Endothelial cell of umbilical vein (primary cell): Measurements from ENCODE around the gene CHI3L1.

Source experiments
- CTCF ChIP-seq, 2 donors: IDR thresholded peaks; 1 replicate in 1 of 2; 2 replicates in 1 of 2; pipeline ENCODE4 v1.5.1; 2011; ENCODE audit warnings: low read length in 2 of 2, mild to moderate bottlenecking in 2 of 2, moderate library complexity in 2 of 2, control low read depth in 1 of 2, inconsistent platforms in 1 of 2, low read depth in 1 of 2; ENCODE audit not compliant: insufficient read depth in 1 of 2; ENCODE audit errors: extremely low read depth in 1 of 2
- EZH2 ChIP-seq: IDR thresholded peaks from 2 replicates; pipeline ENCODE4 v1.6.1; 2012; ENCODE audit warnings: borderline replicate concordance, low read depth, mild to moderate bottlenecking, moderate library complexity, low read length, inconsistent platforms; ENCODE audit not compliant: severe bottlenecking
- JUN ChIP-seq: IDR thresholded peaks from 2 replicates; pipeline ENCODE4 v1.6.1; 2011; ENCODE audit warnings: borderline replicate concordance, low read depth; ENCODE audit not compliant: insufficient read length, insufficient read depth
- MAX ChIP-seq: IDR thresholded peaks from 2 replicates; pipeline ENCODE4 v1.6.1; 2011; ENCODE audit not compliant: insufficient read depth, insufficient read length
- POLR2A ChIP-seq: IDR thresholded peaks from 2 replicates; pipeline ENCODE4 v1.6.1; 2012; ENCODE audit warnings: low read depth, mild to moderate bottlenecking, control low read depth, low read length
- POLR2AphosphoS5 ChIP-seq: IDR thresholded peaks from 2 replicates; pipeline ENCODE4 v1.6.1; 2012; ENCODE audit warnings: low read depth, mild to moderate bottlenecking, control low read depth, low read length, moderate library complexity; ENCODE audit not compliant: insufficient read depth

DNA sequence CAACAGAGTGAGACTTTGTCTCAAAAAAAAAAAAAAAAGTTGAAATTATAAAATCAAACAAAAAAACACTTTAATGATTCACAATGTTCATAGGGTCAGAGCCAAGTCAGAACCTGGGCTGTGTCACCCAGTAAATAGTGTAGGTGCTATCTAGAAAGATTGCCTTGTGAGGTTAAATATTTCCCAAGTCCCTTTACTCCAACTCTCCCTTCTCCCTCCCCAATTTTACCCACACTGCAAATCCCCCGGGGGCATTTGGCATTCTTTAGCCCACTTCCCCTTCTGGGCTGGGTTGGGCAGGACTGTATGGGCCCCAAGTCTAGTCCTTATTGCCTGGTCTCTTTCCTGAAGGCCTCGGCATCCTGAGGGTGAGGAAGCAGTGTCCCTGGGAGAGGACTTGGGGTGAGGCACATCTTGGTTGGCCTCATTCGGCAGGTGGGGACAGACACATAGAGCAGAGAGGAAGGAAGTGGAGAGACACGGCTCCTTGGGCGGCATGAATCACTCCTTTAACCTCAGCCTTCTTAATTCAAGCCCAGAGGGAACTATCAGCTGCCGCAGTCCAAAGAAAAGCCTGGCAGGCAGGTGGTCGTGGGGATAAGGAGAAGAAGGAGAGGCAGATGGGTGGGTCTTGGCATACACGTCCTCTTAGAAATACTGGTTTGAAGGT, 50.7 kb downstream of the CHI3L1 start:
- TF ChIP-seq POLR2AphosphoS5 (no peak), MAX (no peak), CTCF (IDR thresholded peaks at IDR 0.05; ENCODE audit: extremely low read depth in 1 of 2, insufficient read depth in 1 of 2, low read depth in 1 of 2, low read length in 2 of 2) (no peak), POLR2A (no peak), JUN (no peak), EZH2 (no peak)
